WTC11 (cell line): ENCODE data around the gene SDHA. TPM values are rescaled to one million over a fixed set of nuclear protein-coding genes. Genes with fewer than 3 reads are reported as not detected.
"Not testable (repeated sequence)": the region's sequence is repeated elsewhere in the genome, so short reads cannot be mapped to it uniquely, and the experiment has no call there.

Experiments
- ATAC-seq: fragments of 200-7000 bp; cut with Tn5 transposase; 2 replicates; pipeline ENCODE4 v1.10.0; 2021; ENCODE audit warnings: mild to moderate bottlenecking, moderate library complexity
- CTCF ChIA-PET: fragments of 300-600 bp; sonication (Branson Sonifier 250); formaldehyde crosslinking; loops from one replicate; lab custom pipeline; 2021; ENCODE audit warnings: antibody characterized with exemption; lab: Charles Lee
- POLR2A ChIA-PET: fragments of 350-600 bp; sonication (Branson Sonifier 250); formaldehyde crosslinking; loops from one replicate; lab custom pipeline; 2021; ENCODE audit warnings: antibody characterized with exemption; lab: Charles Lee
- DNase-seq: peaks from one replicate; pipeline ENCODE4 v3.0.0; 2021; ENCODE audit warnings: low spot score
- H3K27ac Mint-ChIP-seq: 2 replicates; pipeline ENCODE4 v1.8.0; 2021; ENCODE audit warnings: mixed read lengths
- H3K27me3 Mint-ChIP-seq: 2 replicates; pipeline ENCODE4 v1.8.0; 2021; ENCODE audit warnings: low read depth, mild to moderate bottlenecking, moderate library complexity, mixed read lengths
- H3K36me3 Mint-ChIP-seq: 2 replicates; pipeline ENCODE4 v1.8.0; 2021; ENCODE audit warnings: mixed read lengths
- H3K4me1 Mint-ChIP-seq: 2 replicates; pipeline ENCODE4 v1.8.0; 2022; ENCODE audit warnings: mixed read lengths
- H3K4me3 Mint-ChIP-seq: 2 replicates; pipeline ENCODE4 v1.8.0; 2021; ENCODE audit warnings: mild to moderate bottlenecking, moderate library complexity, mixed read lengths
- H3K9me3 Mint-ChIP-seq: 2 replicates; pipeline ENCODE4 v1.8.0; 2021; ENCODE audit warnings: mixed read lengths
- AFF4 ChIP-seq: sonication (generic); formaldehyde crosslinking; IDR thresholded peaks from 2 replicates; pipeline ENCODE4 v1.8.1; 2023; ENCODE audit warnings: mild to moderate bottlenecking, missing genetic modification reagents, borderline replicate concordance
- ATF1 ChIP-seq: sonication (generic); formaldehyde crosslinking; IDR thresholded peaks from 2 replicates; pipeline ENCODE4 v1.8.1; 2023; ENCODE audit warnings: mild to moderate bottlenecking, moderate library complexity, missing genetic modification reagents
- EMX1 ChIP-seq: fragments of 250-450 bp; sonication (Bioruptor Pico); IDR thresholded peaks from 2 replicates; pipeline ENCODE4 v1.8.0; 2021; ENCODE audit warnings: mild to moderate bottlenecking
- FOXP4 ChIP-seq: sonication (generic); formaldehyde crosslinking; IDR thresholded peaks from 2 replicates; pipeline ENCODE4 v1.8.0; 2022; ENCODE audit warnings: mild to moderate bottlenecking, missing genetic modification reagents
- KAT7 ChIP-seq: sonication (generic); formaldehyde crosslinking; IDR thresholded peaks from 2 replicates; pipeline ENCODE4 v1.8.1; 2023; ENCODE audit warnings: missing genetic modification reagents, mild to moderate bottlenecking, borderline replicate concordance
- NFATC4 ChIP-seq: fragments of 250-450 bp; sonication (Bioruptor Pico); IDR thresholded peaks from 2 replicates; pipeline ENCODE4 v1.9.0; 2021; ENCODE audit warnings: mild to moderate bottlenecking
- PRRX2 ChIP-seq: fragments of 250-450 bp; sonication (Bioruptor Pico); IDR thresholded peaks from 2 replicates; pipeline ENCODE4 v1.8.0; 2021; ENCODE audit warnings: mild to moderate bottlenecking
- RORB ChIP-seq: fragments of 250-450 bp; sonication (Bioruptor Pico); IDR thresholded peaks from 2 replicates; pipeline ENCODE4 v1.9.0; 2021; ENCODE audit warnings: mild to moderate bottlenecking
- TEAD4 ChIP-seq: sonication (generic); formaldehyde crosslinking; IDR thresholded peaks from 2 replicates; pipeline ENCODE4 v1.8.0; 2022; ENCODE audit warnings: mild to moderate bottlenecking, missing genetic modification reagents
- USF1 ChIP-seq: sonication (generic); formaldehyde crosslinking; IDR thresholded peaks from 2 replicates; pipeline ENCODE4 v1.8.0; 2022; ENCODE audit warnings: mild to moderate bottlenecking, missing genetic modification reagents
- ZBTB21 ChIP-seq: sonication (generic); formaldehyde crosslinking; IDR thresholded peaks from 2 replicates; pipeline ENCODE4 v1.8.1; 2023; ENCODE audit warnings: mild to moderate bottlenecking, missing genetic modification reagents, borderline replicate concordance
- ZNF532 ChIP-seq: fragments of 250-450 bp; sonication (Bioruptor Pico); IDR thresholded peaks from 2 replicates; pipeline ENCODE4 v1.9.0; 2021; ENCODE audit warnings: mild to moderate bottlenecking, borderline replicate concordance
- total RNA-seq: library from RNA; stranded (reverse); gene quantifications from 3 replicates; pipeline ENCODE4 v1.2.3, GENCODE V29; 2021

Gene SDHA
- total RNA-seq, 1 experiment from 2014 or later, result 145 TPM

GRCh38 chr5:298737-299125, 80.6 kb downstream of the SDHA start:
- 0 out of 2 replicates have a peak, but pooled peaks cover 3% of the 10 kb centered on the region for H3K36me3 Mint-ChIP-seq
- ChIA-PET POLR2A (interaction anchor here (0.5 kb wide), 1 partner anchor 195 kb away, joined by 3 read pairs; no protein-coding TSS in a partner anchor), CTCF (interaction anchor here (0.7 to 1.4 kb wide), 3 partner anchors 10 to 80 kb away, joined by 3 to 4 read pairs (median 4); partner anchors contain the start of gene SDHA)
- no peak for TF ChIP-seq NFATC4
- TF ChIP-seq ATF1, result no peak
- no peak for TF ChIP-seq AFF4 (CRISPR knock-in tag)
- no peak for TF ChIP-seq EMX1 (CRISPR knock-in tag)
- TF ChIP-seq TEAD4 (CRISPR knock-in tag), result no peak
- TF ChIP-seq ZBTB21 (CRISPR knock-in tag), result no peak
- TF ChIP-seq KAT7, result no peak
- peaks cover 62% of the 10 kb centered on the region for H3K4me1 Mint-ChIP-seq
- ATAC-seq, result no peak
- H3K9me3 Mint-ChIP-seq, result no peaks in the 10 kb centered on the region
- no peak for DNase-seq
- H3K27ac Mint-ChIP-seq, result no peak overlapping the region
- no peak overlapping the region for H3K4me3 Mint-ChIP-seq
- H3K27me3 Mint-ChIP-seq, result no peaks in the 10 kb centered on the region

- H3K4me3 Mint-ChIP-seq, ATAC-seq, CTCF ChIA-PET, H3K9me3 Mint-ChIP-seq, H3K36me3 Mint-ChIP-seq, DNase-seq, H3K27ac Mint-ChIP-seq, H3K27me3 Mint-ChIP-seq: not testable (repeated sequence)
- H3K4me1 Mint-ChIP-seq, result peaks cover 62% of the 10 kb centered on the region
- POLR2A ChIA-PET, result interaction anchor here (0.8 kb wide), 1 partner anchor 29 kb away, joined by 3 read pairs; the partner anchor contains the start of gene PDCD6
These were observed 81.8 kb downstream of the SDHA start for GRCh38 chr5:299921-300320.

GRCh38 chr5:300691-301435, 82.7 kb downstream of the SDHA start:
- H3K27me3 Mint-ChIP-seq, ATAC-seq, H3K36me3 Mint-ChIP-seq, H3K9me3 Mint-ChIP-seq, DNase-seq, POLR2A ChIA-PET: not testable (repeated sequence)
- H3K4me3 Mint-ChIP-seq, result 0 out of 2 replicates have a peak overlapping the region, but pooled peaks have one; percentile 4
- CTCF ChIA-PET, result interaction anchor here (1.9 kb wide), 1 partner anchor 112 kb away, joined by 6 read pairs; no protein-coding TSS in a partner anchor
- peak overlapping the region; percentile 91 for H3K27ac Mint-ChIP-seq
- peaks cover 65% of the 10 kb centered on the region for H3K4me1 Mint-ChIP-seq

GRCh38 chr5:302416-302815, 84.3 kb downstream of the SDHA start:
- not testable (repeated sequence) for H3K27me3 Mint-ChIP-seq, ATAC-seq, DNase-seq, H3K4me3 Mint-ChIP-seq, H3K36me3 Mint-ChIP-seq, H3K9me3 Mint-ChIP-seq
- peak overlapping the region; percentile 91 for H3K27ac Mint-ChIP-seq
- POLR2A ChIA-PET, result interaction anchor here (0.6 kb wide), 1 partner anchor 17 kb away, joined by 4 read pairs; no protein-coding TSS in a partner anchor
- CTCF ChIA-PET, result interaction anchor here (1.0 to 1.9 kb wide), 3 partner anchors 14 to 114 kb away, joined by 3 to 6 read pairs (median 5); partner anchors contain the start of gene AHRR
- H3K4me1 Mint-ChIP-seq, result peaks cover 53% of the 10 kb centered on the region

GRCh38 chr5:302966-303365, 84.8 kb downstream of the SDHA start:
- Mint-ChIP-seq H3K4me3 (no peak overlapping the region), H3K27me3 (no peaks in the 10 kb centered on the region), H3K9me3 (no peaks in the 10 kb centered on the region), H3K36me3 (peaks cover 6% of the 10 kb centered on the region), H3K27ac (peak overlapping the region; percentile 91), H3K4me1 (peaks cover 52% of the 10 kb centered on the region)
- DNase-seq (no peak), ATAC-seq (peak; percentile 29)
- POLR2A ChIA-PET, result interaction anchor here (0.6 kb wide), 1 partner anchor 18 kb away, joined by 4 read pairs; no protein-coding TSS in a partner anchor
- CTCF ChIA-PET, result interaction anchor here (1.0 to 1.9 kb wide), 3 partner anchors 13 to 114 kb away, joined by 3 to 6 read pairs (median 5); partner anchors contain the start of gene AHRR
- TF ChIP-seq RORB (CRISPR knock-in tag) (no peak), FOXP4 (CRISPR knock-in tag) (0 out of 2 replicates have a peak, but pooled peaks have one; percentile 4), ZNF532 (CRISPR knock-in tag) (no peak), PRRX2 (CRISPR knock-in tag) (no peak), EMX1 (CRISPR knock-in tag) (no peak), USF1 (CRISPR knock-in tag) (no peak)
